Activated T-cell treated with anti-CD3 and anti-CD28 coated beads, Interleukin-2, amount 50 U/mL, for 4 hours (primary cell): ENCODE data around the gene ADAD2. TPM values are rescaled to one million over a fixed set of nuclear protein-coding genes. Genes with fewer than 3 reads are reported as not detected.

ENCODE experiments used
- ATAC-seq, 2 donors: fragments of 200-7000 bp; cut with Tn5 transposase; one replicate each; pipeline ENCODE4 v1.10.0; 2021
- DNase-seq: peaks from one replicate; pipeline ENCODE4 v3.0.0-alpha.2; 2020
- H3K27me3 Mint-ChIP-seq: one replicate; pipeline ENCODE4 v1.8.0; 2021; ENCODE audit warnings: low read depth, mixed read lengths
- H3K36me3 Mint-ChIP-seq: one replicate; pipeline ENCODE4 v1.8.0; 2022; ENCODE audit warnings: mixed read lengths; ENCODE audit not compliant: insufficient read depth
- H3K4me1 Mint-ChIP-seq: one replicate; pipeline ENCODE4 v1.8.0; 2021; ENCODE audit warnings: low read depth, mixed read lengths
- H3K4me3 Mint-ChIP-seq: one replicate; pipeline ENCODE4 v1.8.0; 2021; ENCODE audit warnings: mild to moderate bottlenecking, moderate library complexity, mixed read lengths
- H3K9me3 Mint-ChIP-seq: one replicate; pipeline ENCODE4 v1.8.0; 2021; ENCODE audit warnings: mixed read lengths
- total RNA-seq, 3 donors: library from RNA; stranded (reverse); gene quantifications; one replicate each; pipeline ENCODE4 v1.2.1, GENCODE V29; 2021

Gene ADAD2
- total RNA-seq, 3 donors from 2014 or later: 0.10 to 0.11 TPM; not detected in 1

DNA sequence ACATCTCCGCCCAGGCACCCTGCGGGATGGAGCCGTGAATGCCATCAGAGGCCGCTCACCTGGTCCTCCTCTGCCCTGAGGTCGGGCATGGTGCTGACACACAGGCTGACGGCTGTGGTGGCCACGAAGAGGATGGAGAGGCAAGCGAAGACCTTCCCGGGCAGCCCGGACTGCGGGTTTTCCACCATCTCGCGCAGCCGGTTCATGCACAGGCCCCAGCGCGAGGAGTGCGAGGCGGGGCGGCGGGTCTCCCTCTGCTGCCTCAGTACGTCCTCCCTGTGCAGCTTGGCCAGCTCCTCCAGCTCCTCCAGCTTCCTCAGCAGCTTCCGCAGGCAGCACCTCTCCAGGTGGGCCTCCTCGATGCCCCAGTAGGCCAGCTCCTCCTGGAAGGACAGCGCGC, 45.7 kb downstream of the ADAD2 start:
- ATAC-seq: no peak
- DNase-seq: no peak
- Mint-ChIP-seq H3K4me1 (no peaks in the 10 kb centered on the region), H3K4me3 (no peak overlapping the region), H3K36me3 (no peaks in the 10 kb centered on the region), H3K27me3 (peaks cover 23% of the 10 kb centered on the region), H3K9me3 (no peaks in the 10 kb centered on the region)

DNA sequence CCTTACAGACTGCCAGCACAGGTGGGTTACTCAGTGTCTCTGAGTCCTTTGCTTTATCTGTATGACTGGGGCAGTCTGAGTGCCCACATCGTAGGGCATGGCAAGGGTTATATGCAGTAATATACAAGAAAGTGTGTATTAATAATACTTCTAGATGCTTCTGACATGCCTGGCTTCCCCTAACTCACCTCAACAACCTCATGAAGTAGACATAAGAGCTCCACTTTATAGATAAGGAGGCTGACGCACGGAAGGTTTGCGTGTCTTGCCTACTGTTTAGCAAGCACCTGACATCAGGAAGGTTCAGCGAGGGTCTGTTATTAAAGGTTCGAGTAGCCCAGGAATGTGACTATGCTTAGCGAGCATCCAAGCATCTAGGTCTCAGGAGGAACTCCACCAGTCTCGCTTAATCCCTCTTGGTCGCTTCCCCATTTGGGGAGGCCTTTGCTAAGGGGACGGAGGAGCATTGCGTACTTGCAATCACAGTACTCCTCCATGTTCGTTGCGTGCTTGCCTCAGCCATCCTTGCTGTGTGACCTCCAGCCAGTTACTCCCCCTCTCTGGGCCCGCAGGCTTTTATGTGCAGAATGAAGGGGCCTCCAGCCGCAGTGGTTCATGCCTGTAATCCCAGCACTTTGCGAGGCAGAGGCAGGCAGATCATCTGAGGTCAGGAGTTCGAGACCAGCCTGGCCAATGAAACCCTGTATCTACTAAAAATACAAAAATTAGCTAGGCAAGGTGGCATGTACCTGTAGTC, 47.2 kb downstream of the ADAD2 start:
- H3K27me3 Mint-ChIP-seq: peaks cover 29% of the 10 kb centered on the region

DNA sequence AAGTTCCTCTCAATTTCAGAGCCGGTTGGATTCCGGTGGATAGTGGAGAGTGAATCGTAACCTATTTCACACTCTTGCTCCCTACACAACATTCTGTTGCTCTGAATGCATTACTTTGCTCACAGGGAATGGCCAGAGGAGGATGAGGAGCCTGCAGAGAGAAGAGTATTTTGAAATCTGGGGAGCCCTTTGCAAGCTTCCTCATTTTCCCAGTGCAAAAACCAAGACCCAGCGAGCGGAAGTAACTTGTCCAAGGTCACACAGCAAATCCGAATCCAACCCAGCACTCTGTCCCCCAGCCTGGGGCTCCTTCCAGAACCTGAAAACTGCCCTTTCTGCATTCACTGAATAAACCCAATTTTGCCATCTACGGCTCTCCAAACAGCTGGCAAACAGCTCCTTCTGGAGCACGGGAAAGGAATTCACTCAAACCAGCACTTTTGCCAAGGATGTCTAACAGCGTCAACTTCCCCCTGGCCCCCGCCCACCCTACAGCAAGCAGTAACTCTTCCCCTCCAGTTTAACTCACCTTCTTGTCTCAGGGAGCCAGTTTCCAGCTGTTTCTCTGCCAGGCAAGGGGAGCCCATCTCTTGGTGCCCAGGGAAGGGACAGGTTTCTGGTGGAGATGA, 48.3 kb downstream of the ADAD2 start:
- Mint-ChIP-seq H3K27me3 (peaks cover 30% of the 10 kb centered on the region), H3K4me1 (no peaks in the 10 kb centered on the region), H3K9me3 (peaks cover 1% of the 10 kb centered on the region), H3K36me3 (no peaks in the 10 kb centered on the region), H3K4me3 (no peak overlapping the region)
- no peak for DNase-seq
- no peak for ATAC-seq

More for the DNA sequence above, 47.2 kb downstream of the ADAD2 start:
- Mint-ChIP-seq H3K4me3 (no peak overlapping the region), H3K9me3 (no peaks in the 10 kb centered on the region), H3K36me3 (no peaks in the 10 kb centered on the region), H3K4me1 (no peaks in the 10 kb centered on the region)
- ATAC-seq: no peak
- no peak for DNase-seq

DNA sequence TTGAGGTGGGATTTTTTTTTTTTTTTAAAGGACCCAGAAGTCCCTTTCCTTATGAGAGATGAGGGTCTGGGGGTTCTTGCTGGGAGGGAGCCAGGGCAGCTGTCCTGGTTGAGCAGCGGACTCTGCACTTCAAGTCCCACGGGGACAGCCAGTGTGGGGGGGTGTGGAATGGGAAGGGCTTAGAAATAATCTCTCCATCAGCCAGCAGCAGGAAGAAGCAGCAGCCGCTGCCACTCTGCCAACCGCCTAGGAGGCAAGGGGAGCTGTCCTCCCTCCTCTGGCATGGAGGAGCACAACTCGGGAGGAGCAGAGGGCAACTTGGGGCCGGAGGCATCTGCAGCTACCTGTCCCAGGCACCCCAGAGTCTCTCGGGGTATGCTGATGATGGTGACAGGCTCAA, 49.0 kb downstream of the ADAD2 start, which contains the start of gene KCNG4:
Gene KCNG4, minus strand, starts transcription at position 104 of the 400 bp plus-strand sequence. CDS start 2,527 bp downstream, outside the sequence.
- peaks cover 30% of the 10 kb centered on the region for H3K27me3 Mint-ChIP-seq
- no peak within 1 kb of the TSS for H3K4me3 Mint-ChIP-seq
- H3K4me1 Mint-ChIP-seq: no peaks in the 10 kb centered on the region
- peaks cover 4% of the 10 kb centered on the region for H3K9me3 Mint-ChIP-seq
- no peak for DNase-seq
- no peaks in the 10 kb centered on the region for H3K36me3 Mint-ChIP-seq
- ATAC-seq: no peak

DNA sequence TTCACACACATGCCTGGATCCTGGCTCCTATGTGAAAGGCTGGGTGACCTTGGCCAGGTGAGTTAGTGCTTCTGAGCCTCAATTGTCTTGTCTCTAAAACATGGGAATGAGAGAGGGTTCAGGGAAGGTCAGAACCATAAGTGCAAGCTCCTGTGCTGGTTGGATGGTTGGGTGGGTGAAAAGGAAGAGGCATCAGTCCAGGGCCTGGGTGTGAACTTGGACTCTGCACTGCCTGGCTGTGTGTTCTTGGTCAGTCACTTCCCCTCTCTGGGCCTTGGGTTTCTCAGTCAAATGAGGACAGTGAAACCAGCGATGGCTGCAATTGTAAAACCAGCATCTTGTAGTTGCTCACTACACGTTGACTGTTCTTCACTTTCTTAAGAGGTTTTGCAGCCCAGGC, 49.5 kb downstream of the ADAD2 start:
- H3K4me1 Mint-ChIP-seq: no peaks in the 10 kb centered on the region
- H3K36me3 Mint-ChIP-seq: no peaks in the 10 kb centered on the region
- peaks cover 4% of the 10 kb centered on the region for H3K9me3 Mint-ChIP-seq
- no peak for ATAC-seq
- H3K27me3 Mint-ChIP-seq: peaks cover 31% of the 10 kb centered on the region
- no peak for DNase-seq
- no peak overlapping the region for H3K4me3 Mint-ChIP-seq

DNA sequence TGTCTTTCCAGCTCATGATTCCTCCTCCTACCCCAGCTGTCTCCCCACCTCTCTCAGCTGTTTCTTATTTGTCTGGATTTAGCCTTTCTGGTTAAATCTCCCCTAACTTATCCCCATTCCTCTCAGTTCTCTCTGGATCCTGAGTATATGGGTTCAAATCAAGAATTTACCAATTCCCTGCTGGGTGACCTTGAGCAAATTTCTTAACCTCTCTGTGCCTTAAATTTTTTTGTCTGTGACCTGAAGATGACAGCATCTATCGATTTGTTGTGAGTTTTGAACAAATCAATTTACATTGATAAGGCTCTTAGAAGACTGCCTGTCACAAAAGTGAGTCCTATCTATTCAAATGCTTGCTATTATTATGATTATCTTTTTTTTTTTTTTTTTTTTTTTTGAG, 50.8 kb downstream of the ADAD2 start:
- ATAC-seq (no peak), DNase-seq (no peak)
- Mint-ChIP-seq H3K4me3 (no peak overlapping the region), H3K36me3 (no peaks in the 10 kb centered on the region), H3K9me3 (peaks cover 4% of the 10 kb centered on the region), H3K4me1 (no peaks in the 10 kb centered on the region), H3K27me3 (peaks cover 34% of the 10 kb centered on the region)

DNA sequence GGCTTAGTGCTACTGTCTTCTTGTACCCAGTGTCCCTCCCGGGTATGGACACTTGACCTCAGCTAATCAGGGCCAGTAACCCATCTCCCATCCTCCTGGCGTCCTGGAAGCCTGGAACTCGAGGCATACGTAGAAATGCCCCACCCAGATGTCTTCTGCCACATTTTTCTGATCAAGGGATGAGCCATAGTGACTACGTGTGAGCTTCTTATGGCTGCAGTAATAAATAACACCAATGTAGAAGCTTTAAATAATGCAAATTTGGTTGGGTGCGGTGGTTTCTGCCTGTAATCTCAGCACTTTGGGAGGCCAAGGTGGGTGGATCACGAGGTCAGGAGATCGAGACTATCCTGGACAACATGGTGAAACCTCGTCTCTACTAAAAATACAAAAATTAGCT, 51.9 kb downstream of the ADAD2 start:
- H3K27me3 Mint-ChIP-seq: peaks cover 30% of the 10 kb centered on the region
- H3K4me3 Mint-ChIP-seq: no peak overlapping the region
- DNase-seq: no peak
- no peak for ATAC-seq
- H3K36me3 Mint-ChIP-seq: no peaks in the 10 kb centered on the region
- H3K9me3 Mint-ChIP-seq: peaks cover 4% of the 10 kb centered on the region
- H3K4me1 Mint-ChIP-seq: no peaks in the 10 kb centered on the region

DNA sequence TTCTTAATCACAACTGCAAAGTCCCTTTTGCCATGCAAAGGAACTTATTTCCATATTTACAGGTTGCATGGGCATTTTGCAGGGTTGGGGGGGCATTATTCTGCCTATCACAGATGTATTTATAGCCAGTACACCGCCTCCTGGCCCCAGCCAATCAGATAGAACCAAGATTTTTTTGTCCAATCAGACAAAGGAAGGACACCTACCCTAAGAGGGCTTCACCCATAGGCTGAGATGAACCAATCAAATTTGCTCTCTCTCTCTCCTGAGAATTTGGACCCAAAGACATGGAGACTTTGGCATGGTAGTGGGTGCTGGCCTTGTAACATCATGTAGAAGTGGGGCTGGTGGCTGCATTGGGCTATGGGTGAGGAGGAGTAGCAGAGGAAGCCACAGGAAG, 52.8 kb downstream of the ADAD2 start:
- H3K4me1 Mint-ChIP-seq: no peaks in the 10 kb centered on the region
- DNase-seq (no peak), ATAC-seq (no peak)
- H3K4me3 Mint-ChIP-seq: no peak overlapping the region
- H3K27me3 Mint-ChIP-seq: peaks cover 29% of the 10 kb centered on the region
- peaks cover 4% of the 10 kb centered on the region for H3K9me3 Mint-ChIP-seq
- no peaks in the 10 kb centered on the region for H3K36me3 Mint-ChIP-seq

DNA sequence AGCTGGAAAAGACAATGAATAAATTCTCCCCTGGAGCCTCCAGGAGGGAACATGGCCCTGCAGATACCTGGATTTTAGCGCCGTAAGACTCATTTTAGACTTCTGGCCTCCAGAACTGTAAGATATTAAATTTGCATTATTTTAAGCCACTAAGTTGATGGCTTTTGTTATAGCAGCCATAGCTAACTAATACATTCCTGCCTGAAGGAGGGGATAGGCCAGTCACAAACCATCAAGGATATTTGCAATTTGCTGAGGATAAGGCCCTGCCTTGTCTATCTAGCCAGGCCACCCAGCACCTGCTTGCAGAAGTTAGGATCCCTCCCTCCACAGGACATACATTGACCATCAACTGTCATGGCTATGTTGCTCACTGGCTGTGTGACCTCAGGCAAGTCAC, 53.8 kb downstream of the ADAD2 start:
- Mint-ChIP-seq H3K9me3 (peaks cover 4% of the 10 kb centered on the region), H3K36me3 (no peaks in the 10 kb centered on the region), H3K4me1 (no peaks in the 10 kb centered on the region), H3K4me3 (no peak overlapping the region), H3K27me3 (peaks cover 22% of the 10 kb centered on the region)
- no peak for DNase-seq
- no peak for ATAC-seq

DNA sequence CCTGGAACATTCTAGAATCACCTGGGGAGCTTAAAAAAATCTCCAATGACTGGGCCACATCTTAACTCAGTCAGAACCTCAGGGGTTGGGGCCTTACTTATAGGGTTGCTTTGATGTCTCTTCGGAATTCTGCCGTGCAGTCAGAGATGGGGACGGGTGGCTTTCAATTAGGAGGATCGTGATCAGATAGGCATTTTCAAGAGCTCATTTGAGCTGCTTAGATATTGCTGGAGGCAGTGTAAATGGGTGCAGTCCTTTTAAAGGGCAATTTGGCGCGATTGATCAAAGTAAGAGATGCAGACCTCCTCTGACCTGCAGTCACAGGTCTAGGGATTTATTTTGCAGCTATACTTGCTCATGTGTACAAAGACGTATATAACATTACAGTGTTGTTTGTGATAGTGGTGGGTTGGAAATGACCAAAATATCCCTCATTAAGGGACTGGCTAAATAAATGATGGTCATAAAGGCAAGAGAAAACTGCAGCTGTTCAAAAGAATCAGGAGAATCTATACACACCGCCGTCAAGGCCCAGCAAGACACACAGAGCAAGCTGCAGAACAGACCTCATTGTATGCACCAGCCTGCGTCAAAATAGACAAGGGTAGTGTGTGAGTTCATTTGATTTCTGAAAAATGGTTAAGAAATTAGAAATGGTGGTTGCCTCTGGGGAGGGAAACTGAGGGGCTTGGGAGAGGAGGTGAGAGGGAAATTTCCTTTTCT, 55.2 kb downstream of the ADAD2 start:
- no peak for ATAC-seq
- peaks cover 4% of the 10 kb centered on the region for H3K9me3 Mint-ChIP-seq
- H3K4me3 Mint-ChIP-seq: no peak overlapping the region
- H3K27me3 Mint-ChIP-seq: peaks cover 19% of the 10 kb centered on the region
- no peak for DNase-seq
- H3K36me3 Mint-ChIP-seq: no peaks in the 10 kb centered on the region
- no peaks in the 10 kb centered on the region for H3K4me1 Mint-ChIP-seq

DNA sequence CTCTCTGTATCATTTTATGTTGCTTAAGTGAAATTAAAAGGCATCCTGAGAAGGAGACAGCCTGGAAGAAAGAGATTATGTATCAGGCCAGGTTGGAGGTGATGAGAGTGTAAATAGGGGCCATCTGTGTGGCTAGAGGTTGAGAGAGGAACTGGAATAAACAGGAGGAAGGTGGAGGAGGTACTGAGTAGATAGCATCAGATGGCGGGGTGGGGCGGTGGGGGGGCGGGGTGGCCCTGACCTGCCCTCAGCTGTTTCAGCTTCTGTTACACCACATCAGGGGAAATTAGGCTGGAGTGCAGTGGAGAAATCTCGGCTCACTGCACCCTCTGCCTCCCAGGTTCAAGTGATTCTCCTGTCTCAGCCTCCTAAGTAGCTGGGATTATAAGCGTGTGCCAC, 55.7 kb downstream of the ADAD2 start:
- Mint-ChIP-seq H3K27me3 (peaks cover 19% of the 10 kb centered on the region), H3K4me1 (no peaks in the 10 kb centered on the region), H3K9me3 (peaks cover 4% of the 10 kb centered on the region), H3K36me3 (no peaks in the 10 kb centered on the region), H3K4me3 (no peak overlapping the region)
- ATAC-seq (no peak), DNase-seq (no peak)

Other genes starting within 250 kb of the ADAD2 start
- gene OSGIN1, start 237.9 kb upstream of the ADAD2 start, total RNA-seq: 1 to 10 TPM in 1 of 3 donors, under 1 TPM in 2; 0.63 to 1.9 (median 0.92) TPM
- gene NECAB2, start 222.9 kb upstream of the ADAD2 start, total RNA-seq: not detected
- gene SLC38A8, start 148.4 kb upstream of the ADAD2 start, total RNA-seq: not detected
- 10 to 100 TPM; 44.9 to 52.8 (median 49.2) TPM for gene MBTPS1, start 74.2 kb upstream of the ADAD2 start, total RNA-seq
- 10 to 100 TPM; 13.7 to 15.6 (median 14.4) TPM for gene HSDL1, start 46.0 kb upstream of the ADAD2 start, total RNA-seq
- gene DNAAF1, start 45.8 kb upstream of the ADAD2 start, total RNA-seq: not detected
- gene TAF1C, start 4.1 kb upstream of the ADAD2 start, total RNA-seq: 10 to 100 TPM; 71.6 to 78.6 (median 74.4) TPM
- not detected for gene KCNG4, start 48.9 kb downstream of the ADAD2 start, total RNA-seq
- gene WFDC1, start 103.7 kb downstream of the ADAD2 start, total RNA-seq: not detected
- not detected for gene ATP2C2, start 177.4 kb downstream of the ADAD2 start, total RNA-seq